HepG2 (cell line): ENCODE results near the gene EHD1. TPM values are rescaled to one million over a fixed set of nuclear protein-coding genes. Genes with fewer than 3 reads are reported as not detected.

Experiments used
- BCL6 ChIP-seq: IDR thresholded peaks from 2 replicates; pipeline ENCODE4 v1.6.1; 2016; ENCODE audit warnings: missing genetic modification reagents, missing compliant biosample characterization
- GABPB1 ChIP-seq: IDR thresholded peaks from 2 replicates; pipeline ENCODE4 v1.6.1; 2016; ENCODE audit warnings: mild to moderate bottlenecking, missing genetic modification reagents, moderate library complexity, missing compliant biosample characterization
- MAZ ChIP-seq, 2 experiments: sonication (generic) in 1 of 2; formaldehyde crosslinking in 1 of 2; IDR thresholded peaks; 2 replicates each; pipeline versions ENCODE4 v1.5.0 to v1.6.1; 2012 to 2020; ENCODE audit warnings: low read depth in 2 of 2, mild to moderate bottlenecking in 2 of 2, borderline replicate concordance in 1 of 2, improper control_type of control experiment in 1 of 2, low read length in 1 of 2, missing genetic modification reagents in 1 of 2, moderate library complexity in 1 of 2
- NR2F1 ChIP-seq, 2 experiments: fragments of 450-650 bp in 1 of 2; formaldehyde crosslinking in 1 of 2; IDR thresholded peaks; 2 replicates each; pipeline versions ENCODE4 v1.5.0 to v1.6.1; 2016 to 2020; ENCODE audit warnings: mild to moderate bottlenecking in 1 of 2, missing compliant biosample characterization in 1 of 2, missing genetic modification reagents in 1 of 2, moderate library complexity in 1 of 2
- PPARG ChIP-seq: conservative IDR thresholded peaks from 2 replicates; pipeline ENCODE4 v1.6.1; 2016; ENCODE audit warnings: missing biosample characterization, missing genetic modification reagents
- SAFB2 ChIP-seq: sonication (generic); formaldehyde crosslinking; IDR thresholded peaks from 2 replicates; pipeline ENCODE4 v1.5.1; 2020; ENCODE audit warnings: missing genetic modification reagents, low read depth, mild to moderate bottlenecking, borderline replicate concordance
- TRIM24 ChIP-seq: sonication (generic); formaldehyde crosslinking; IDR thresholded peaks from 2 replicates; pipeline ENCODE4 v1.8.0; 2022; ENCODE audit warnings: mild to moderate bottlenecking, missing genetic modification reagents
- YEATS4 ChIP-seq: sonication (generic); formaldehyde crosslinking; IDR thresholded peaks from 2 replicates; pipeline ENCODE4 v1.4.0; 2020; ENCODE audit warnings: missing genetic modification reagents, borderline replicate concordance
- polyA plus RNA-seq, 8 experiments: library from polyadenylated mRNA; depleted of rRNA in 3 of 8; stranded (reverse) in 7 of 8; unstranded in 1 of 8; fragments of >200 nt; fragmentation: Illumina TruSeq in 4 of 8; extraction: Trizol in 4 of 8; gene quantifications; 2 replicates each; pipeline versions ENCODE4 v1.2.1 to v1.2.3, GENCODE V29; 2011 to 2016; ENCODE audit warnings: low read depth in 4 of 8, missing spikeins in 1 of 8, mixed read lengths in 1 of 8; ENCODE audit not compliant: insufficient read depth in 1 of 8
- total RNA-seq, 5 experiments: library from RNA; depleted of rRNA; stranded (reverse); fragments of >200 nt; fragmentation: Illumina TruSeq; extraction: Trizol; gene quantifications; 2 replicates each; pipeline ENCODE4 v1.2.3, GENCODE V29; 2016; ENCODE audit warnings: low read depth in 1 of 5
- TF ChIP-seq, protein P1 (sequence below): sonication (generic); formaldehyde crosslinking; conservative IDR thresholded peaks from 2 replicates; pipeline ENCODE4 v1.8.0; 2022; ENCODE audit warnings: low read depth, missing genetic modification reagents
- TF ChIP-seq, protein P2 (sequence below): sonication (generic); formaldehyde crosslinking; IDR thresholded peaks from 2 replicates; pipeline ENCODE4 v1.9.0; 2022; ENCODE audit warnings: missing genetic modification reagents, mild to moderate bottlenecking, borderline replicate concordance
- TF ChIP-seq, protein P3 (sequence below): sonication (generic); formaldehyde crosslinking; IDR thresholded peaks from 2 replicates; pipeline ENCODE4 v1.4.0; 2020; ENCODE audit warnings: missing genetic modification reagents
- TF ChIP-seq, protein P4 (sequence below): sonication (generic); formaldehyde crosslinking; IDR thresholded peaks from 2 replicates; pipeline ENCODE4 v1.4.0; 2020; ENCODE audit warnings: missing genetic modification reagents, mild to moderate bottlenecking, borderline replicate concordance
- TF ChIP-seq, protein P5 (sequence below): IDR thresholded peaks from 2 replicates; pipeline ENCODE4 v1.6.1; 2016; ENCODE audit warnings: missing genetic modification reagents, missing compliant biosample characterization

Gene EHD1
- total and polyA plus RNA-seq, 2 of the 13 experiments (the other 11 are each of a cell fraction or from before 2014, with no cell fraction given) = 23.6 to 26.6 TPM

DNA sequence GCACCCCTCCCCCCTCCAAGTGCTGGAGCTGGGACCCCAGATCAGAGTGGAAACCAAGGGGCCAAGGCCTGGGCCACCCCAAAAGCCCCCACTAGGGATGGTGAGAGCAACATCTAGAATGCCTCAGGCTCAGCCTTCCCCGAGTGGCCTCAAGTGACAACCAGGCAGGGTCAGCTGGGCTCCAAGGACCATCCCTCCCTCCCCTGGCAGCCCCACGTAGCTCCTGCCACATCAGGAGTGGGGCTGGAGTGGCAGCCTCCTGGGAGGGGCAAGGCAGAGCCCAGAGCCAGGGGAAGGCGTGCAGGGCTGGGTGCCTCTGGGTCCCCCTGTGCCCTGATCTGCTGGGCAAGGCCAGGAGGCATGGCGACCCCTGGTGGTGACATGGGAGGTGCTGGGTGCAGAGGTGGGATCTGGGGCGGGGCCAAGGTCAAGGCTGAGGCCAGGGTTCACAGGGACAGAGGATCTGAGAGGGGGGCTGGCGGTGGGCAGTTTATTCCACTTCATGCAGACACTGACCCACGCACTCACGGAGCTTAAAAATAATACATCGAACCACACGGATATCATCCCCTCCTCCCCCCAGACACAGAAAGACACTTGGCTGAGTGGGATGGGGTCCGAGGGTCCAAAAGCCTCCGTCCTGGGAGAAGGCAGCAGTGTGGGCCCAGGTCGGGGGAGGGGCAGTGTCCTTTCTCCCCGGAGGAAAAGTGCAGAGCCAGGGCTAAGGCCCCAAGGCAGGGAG, 15.8 kb upstream of the EHD1 start (continued):
- TF ChIP-seq MAZ (IDR thresholded peaks at IDR 0.05; ENCODE audit: borderline replicate concordance, low read depth, low read length) (peak; percentile 58; the same call in 1 of the 2 replicates), MAZ (CRISPR knock-in tag; IDR thresholded peaks at IDR 0.05; ENCODE audit: low read depth) (peak; percentile 43; the same call in 1 of the 2 replicates), GABPB1 (CRISPR knock-in tag) (peak; percentile 75), SAFB2 (no peak), PPARG (peak; percentile 83), NR2F1 (CRISPR knock-in tag; IDR thresholded peaks at IDR 0.05) (peak; percentile 98 to 99), YEATS4 (CRISPR knock-in tag) (peak; percentile 44; the same call in 1 of the 2 replicates), TRIM24 (CRISPR knock-in tag) (no peak), BCL6 (CRISPR knock-in tag) (peak; percentile 76)
- TF ChIP-seq, protein P1, sequence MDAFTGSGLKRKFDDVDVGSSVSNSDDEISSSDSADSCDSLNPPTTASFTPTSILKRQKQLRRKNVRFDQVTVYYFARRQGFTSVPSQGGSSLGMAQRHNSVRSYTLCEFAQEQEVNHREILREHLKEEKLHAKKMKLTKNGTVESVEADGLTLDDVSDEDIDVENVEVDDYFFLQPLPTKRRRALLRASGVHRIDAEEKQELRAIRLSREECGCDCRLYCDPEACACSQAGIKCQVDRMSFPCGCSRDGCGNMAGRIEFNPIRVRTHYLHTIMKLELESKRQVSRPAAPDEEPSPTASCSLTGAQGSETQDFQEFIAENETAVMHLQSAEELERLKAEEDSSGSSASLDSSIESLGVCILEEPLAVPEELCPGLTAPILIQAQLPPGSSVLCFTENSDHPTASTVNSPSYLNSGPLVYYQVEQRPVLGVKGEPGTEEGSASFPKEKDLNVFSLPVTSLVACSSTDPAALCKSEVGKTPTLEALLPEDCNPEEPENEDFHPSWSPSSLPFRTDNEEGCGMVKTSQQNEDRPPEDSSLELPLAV = no peak
- TF ChIP-seq, protein P2, sequence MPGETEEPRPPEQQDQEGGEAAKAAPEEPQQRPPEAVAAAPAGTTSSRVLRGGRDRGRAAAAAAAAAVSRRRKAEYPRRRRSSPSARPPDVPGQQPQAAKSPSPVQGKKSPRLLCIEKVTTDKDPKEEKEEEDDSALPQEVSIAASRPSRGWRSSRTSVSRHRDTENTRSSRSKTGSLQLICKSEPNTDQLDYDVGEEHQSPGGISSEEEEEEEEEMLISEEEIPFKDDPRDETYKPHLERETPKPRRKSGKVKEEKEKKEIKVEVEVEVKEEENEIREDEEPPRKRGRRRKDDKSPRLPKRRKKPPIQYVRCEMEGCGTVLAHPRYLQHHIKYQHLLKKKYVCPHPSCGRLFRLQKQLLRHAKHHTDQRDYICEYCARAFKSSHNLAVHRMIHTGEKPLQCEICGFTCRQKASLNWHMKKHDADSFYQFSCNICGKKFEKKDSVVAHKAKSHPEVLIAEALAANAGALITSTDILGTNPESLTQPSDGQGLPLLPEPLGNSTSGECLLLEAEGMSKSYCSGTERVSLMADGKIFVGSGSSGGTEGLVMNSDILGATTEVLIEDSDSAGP (CRISPR knock-in tag) = peak; percentile 72
- TF ChIP-seq, protein P3, sequence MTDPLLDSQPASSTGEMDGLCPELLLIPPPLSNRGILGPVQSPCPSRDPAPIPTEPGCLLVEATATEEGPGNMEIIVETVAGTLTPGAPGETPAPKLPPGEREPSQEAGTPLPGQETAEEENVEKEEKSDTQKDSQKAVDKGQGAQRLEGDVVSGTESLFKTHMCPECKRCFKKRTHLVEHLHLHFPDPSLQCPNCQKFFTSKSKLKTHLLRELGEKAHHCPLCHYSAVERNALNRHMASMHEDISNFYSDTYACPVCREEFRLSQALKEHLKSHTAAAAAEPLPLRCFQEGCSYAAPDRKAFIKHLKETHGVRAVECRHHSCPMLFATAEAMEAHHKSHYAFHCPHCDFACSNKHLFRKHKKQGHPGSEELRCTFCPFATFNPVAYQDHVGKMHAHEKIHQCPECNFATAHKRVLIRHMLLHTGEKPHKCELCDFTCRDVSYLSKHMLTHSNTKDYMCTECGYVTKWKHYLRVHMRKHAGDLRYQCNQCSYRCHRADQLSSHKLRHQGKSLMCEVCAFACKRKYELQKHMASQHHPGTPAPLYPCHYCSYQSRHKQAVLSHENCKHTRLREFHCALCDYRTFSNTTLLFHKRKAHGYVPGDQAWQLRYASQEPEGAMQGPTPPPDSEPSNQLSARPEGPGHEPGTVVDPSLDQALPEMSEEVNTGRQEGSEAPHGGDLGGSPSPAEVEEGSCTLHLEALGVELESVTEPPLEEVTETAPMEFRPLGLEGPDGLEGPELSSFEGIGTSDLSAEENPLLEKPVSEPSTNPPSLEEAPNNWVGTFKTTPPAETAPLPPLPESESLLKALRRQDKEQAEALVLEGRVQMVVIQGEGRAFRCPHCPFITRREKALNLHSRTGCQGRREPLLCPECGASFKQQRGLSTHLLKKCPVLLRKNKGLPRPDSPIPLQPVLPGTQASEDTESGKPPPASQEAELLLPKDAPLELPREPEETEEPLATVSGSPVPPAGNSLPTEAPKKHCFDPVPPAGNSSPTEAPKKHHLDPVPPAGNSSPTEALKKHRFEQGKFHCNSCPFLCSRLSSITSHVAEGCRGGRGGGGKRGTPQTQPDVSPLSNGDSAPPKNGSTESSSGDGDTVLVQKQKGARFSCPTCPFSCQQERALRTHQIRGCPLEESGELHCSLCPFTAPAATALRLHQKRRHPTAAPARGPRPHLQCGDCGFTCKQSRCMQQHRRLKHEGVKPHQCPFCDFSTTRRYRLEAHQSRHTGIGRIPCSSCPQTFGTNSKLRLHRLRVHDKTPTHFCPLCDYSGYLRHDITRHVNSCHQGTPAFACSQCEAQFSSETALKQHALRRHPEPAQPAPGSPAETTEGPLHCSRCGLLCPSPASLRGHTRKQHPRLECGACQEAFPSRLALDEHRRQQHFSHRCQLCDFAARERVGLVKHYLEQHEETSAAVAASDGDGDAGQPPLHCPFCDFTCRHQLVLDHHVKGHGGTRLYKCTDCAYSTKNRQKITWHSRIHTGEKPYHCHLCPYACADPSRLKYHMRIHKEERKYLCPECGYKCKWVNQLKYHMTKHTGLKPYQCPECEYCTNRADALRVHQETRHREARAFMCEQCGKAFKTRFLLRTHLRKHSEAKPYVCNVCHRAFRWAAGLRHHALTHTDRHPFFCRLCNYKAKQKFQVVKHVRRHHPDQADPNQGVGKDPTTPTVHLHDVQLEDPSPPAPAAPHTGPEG = 0 out of 2 replicates have a peak, but pooled peaks have one; percentile 67
- TF ChIP-seq, protein P4, sequence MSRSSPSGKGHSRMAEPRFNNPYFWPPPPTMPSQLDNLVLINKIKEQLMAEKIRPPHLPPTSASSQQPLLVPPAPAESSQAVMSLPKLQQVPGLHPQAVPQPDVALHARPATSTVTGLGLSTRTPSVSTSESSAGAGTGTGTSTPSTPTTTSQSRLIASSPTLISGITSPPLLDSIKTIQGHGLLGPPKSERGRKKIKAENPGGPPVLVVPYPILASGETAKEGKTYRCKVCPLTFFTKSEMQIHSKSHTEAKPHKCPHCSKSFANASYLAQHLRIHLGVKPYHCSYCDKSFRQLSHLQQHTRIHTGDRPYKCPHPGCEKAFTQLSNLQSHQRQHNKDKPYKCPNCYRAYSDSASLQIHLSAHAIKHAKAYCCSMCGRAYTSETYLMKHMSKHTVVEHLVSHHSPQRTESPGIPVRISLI (CRISPR knock-in tag) = peak; percentile 31; the same call in 1 of the 2 replicates
- TF ChIP-seq, protein P5, sequence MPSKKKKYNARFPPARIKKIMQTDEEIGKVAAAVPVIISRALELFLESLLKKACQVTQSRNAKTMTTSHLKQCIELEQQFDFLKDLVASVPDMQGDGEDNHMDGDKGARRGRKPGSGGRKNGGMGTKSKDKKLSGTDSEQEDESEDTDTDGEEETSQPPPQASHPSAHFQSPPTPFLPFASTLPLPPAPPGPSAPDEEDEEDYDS (CRISPR knock-in tag) = peak; percentile 42; the same call in 1 of the 2 replicates
